Fibroblast of villous mesenchyme (primary cell): ENCODE measurements around the gene MTPN. TPM values are rescaled to one million over a fixed set of nuclear protein-coding genes. Genes with fewer than 3 reads are reported as not detected.

Experiments
- DNase-seq: peaks from one replicate; pipeline ENCODE4 v3.0.0-alpha.2; 2010; ENCODE audit warnings: low read depth
- H3K4me3 ChIP-seq: 2 replicates; pipeline ENCODE4 v1.5.1; 2011; ENCODE audit warnings: low read depth, mild to moderate bottlenecking, low read length
- total RNA-seq: library from RNA; depleted of rRNA; stranded (reverse); fragments of >200 nt; gene quantifications from 2 replicates; pipeline ENCODE4 v1.2.3, GENCODE V29; 2012
- TF ChIP-seq, protein P1 (sequence below): IDR thresholded peaks from 2 replicates; pipeline ENCODE4 v1.5.1; 2012; ENCODE audit warnings: low read depth, mild to moderate bottlenecking, low read length; ENCODE audit not compliant: insufficient read depth

The MTPN gene
- total RNA-seq, 1 donor: 158 TPM

DNA sequence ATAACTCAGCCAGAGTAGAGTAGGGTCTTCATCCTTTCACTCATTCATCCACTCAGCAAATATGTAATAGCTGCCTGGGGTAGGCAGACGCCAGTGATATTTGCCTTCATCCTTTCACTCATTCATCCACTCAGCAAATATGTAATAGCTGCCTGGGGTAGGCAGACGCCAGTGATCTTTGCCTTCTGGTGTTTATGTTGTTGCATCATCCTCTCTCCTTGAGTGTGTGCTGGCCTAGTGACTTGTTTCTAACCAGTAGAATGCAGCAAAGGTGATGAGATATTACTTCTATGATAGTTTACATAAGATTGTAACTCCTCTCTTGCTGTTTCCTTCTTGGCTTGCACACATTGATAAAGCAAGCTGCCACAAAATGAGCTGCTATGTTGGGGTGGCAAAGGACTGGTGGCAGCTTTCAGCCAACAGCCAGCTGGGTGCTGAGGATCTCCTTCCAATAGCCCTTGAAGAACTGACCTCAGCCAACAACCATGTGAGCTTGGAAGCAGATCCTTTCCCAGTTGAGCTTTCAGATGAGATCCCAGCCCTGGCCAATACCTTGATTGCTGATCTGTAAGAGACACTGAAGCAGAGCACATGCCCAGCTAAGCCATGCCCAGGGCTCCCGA, 23.2 kb upstream of the MTPN start:
- no peak overlapping the region for H3K4me3 ChIP-seq
- no peak for DNase-seq
- TF ChIP-seq, protein P1, sequence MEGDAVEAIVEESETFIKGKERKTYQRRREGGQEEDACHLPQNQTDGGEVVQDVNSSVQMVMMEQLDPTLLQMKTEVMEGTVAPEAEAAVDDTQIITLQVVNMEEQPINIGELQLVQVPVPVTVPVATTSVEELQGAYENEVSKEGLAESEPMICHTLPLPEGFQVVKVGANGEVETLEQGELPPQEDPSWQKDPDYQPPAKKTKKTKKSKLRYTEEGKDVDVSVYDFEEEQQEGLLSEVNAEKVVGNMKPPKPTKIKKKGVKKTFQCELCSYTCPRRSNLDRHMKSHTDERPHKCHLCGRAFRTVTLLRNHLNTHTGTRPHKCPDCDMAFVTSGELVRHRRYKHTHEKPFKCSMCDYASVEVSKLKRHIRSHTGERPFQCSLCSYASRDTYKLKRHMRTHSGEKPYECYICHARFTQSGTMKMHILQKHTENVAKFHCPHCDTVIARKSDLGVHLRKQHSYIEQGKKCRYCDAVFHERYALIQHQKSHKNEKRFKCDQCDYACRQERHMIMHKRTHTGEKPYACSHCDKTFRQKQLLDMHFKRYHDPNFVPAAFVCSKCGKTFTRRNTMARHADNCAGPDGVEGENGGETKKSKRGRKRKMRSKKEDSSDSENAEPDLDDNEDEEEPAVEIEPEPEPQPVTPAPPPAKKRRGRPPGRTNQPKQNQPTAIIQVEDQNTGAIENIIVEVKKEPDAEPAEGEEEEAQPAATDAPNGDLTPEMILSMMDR: no peak

DNA sequence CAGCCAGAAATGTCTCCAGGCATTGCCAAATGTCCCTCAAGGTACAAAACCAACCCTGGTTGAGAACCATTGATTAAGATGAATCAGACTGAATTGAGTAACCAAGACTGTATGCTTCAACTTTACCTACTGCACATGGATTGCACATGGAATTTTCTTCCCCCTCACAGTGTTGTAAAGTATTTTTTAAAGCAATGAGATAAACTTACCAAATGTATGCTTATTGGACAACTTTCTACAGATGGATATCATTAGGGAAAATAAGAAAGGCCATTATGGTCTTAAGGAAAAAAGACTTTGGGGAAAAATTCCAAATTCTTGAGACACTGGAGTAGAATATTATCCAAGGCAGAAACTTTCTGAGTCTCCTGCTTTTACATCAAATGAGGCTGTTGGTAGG, 20.9 kb upstream of the MTPN start:
- TF ChIP-seq, protein P1: no peak
- DNase-seq: no peak
- H3K4me3 ChIP-seq: no peak overlapping the region

- no peak overlapping the region for H3K4me3 ChIP-seq
- TF ChIP-seq, protein P1: no peak
- DNase-seq: no peak
These were observed 18.6 kb upstream of the MTPN start for GRCh38 chr7:135995748-135996147.

DNA sequence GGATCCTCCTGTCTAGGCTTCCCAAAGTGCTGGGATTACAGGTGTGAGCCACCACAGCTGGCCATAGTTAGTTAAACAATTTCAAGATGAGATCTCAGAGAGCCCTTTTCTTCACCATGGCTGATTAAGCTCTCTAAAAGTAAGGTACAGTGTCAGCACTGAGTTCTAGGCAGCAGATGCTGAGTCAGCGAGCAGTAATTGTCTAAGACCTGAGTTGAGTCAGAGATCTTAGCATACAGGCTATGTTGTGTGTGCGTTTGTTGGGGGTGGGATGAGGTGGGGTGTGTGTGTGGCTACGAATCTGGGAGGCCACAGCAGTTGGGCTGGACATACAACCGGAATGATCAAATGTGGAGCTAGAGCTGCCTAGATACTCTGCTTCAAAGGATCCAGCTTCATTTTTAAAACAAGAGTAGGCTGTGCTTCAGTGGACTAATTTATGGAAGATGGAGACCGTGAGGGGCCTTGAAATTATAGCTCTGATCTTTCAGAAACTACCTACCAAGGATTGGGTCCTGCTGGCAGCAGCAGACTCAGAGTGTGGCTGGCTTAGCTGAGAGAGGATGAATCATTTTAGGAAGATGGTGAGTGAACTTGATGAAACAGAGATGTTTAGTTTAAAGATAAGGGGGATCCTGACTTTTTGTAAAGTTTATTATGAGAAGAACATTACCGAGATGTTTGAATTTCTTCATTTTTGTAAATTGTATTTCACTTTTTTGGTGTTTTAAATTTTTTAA, 17.5 kb upstream of the MTPN start:
- no peak for DNase-seq
- H3K4me3 ChIP-seq: no peak overlapping the region
- TF ChIP-seq, protein P1: no peak

- TF ChIP-seq, protein P1: no peak
- H3K4me3 ChIP-seq: no peak overlapping the region
- DNase-seq: no peak
These were observed 16.8 kb upstream of the MTPN start for GRCh38 chr7:135993950-135994349.

DNA sequence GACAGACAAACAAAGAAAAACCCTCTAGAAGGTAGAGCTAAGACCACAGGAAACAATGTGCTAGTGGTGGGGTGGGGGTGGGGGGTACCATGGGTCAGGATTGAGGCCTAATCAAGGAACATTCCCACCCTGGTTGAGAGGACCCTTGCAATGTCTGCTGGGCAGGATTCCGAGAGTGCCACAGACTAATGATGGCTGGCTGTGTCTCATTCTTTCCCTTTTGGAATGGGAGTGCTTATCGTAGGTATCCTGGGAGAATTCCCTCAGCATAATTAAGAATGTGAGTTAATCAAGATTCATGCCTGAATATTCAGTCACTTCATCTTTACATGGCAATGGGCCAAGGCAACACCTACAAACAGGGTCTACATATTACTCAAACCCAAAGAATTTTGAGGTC, 14.7 kb upstream of the MTPN start:
- no peak for DNase-seq
- TF ChIP-seq, protein P1: no peak
- no peak overlapping the region for H3K4me3 ChIP-seq
